Neural progenitor cell (in vitro differentiated cells): ENCODE measurements around the gene CDC42. TPM values are rescaled to one million over a fixed set of nuclear protein-coding genes. Genes with fewer than 3 reads are reported as not detected.

Experiments
- DNase-seq: peaks from one replicate; pipeline ENCODE4 v3.0.0-alpha.2; 2016; ENCODE audit warnings: low spot score
- H2AFZ ChIP-seq: fragments of 200-600 bp; sonication (generic); replicated peaks from 2 replicates; pipeline ENCODE4 v1.6.1; 2016; ENCODE audit warnings: antibody characterized with exemption
- H3F3A ChIP-seq: fragments of 200-600 bp; sonication (generic); 2 replicates; pipeline ENCODE4 v1.6.1; 2016; ENCODE audit warnings: antibody characterized with exemption, low read depth
- H3K27ac ChIP-seq: fragments of 200-600 bp; sonication (generic); 2 replicates; pipeline ENCODE4 v1.5.1; 2016; ENCODE audit warnings: mild to moderate bottlenecking
- H3K27me3 ChIP-seq: fragments of 200-600 bp; sonication (generic); 2 replicates; pipeline ENCODE4 v1.6.1; 2016; ENCODE audit warnings: mild to moderate bottlenecking, moderate library complexity
- H3K36me3 ChIP-seq: fragments of 200-600 bp; sonication (generic); 2 replicates; pipeline ENCODE4 v1.5.1; 2016
- H3K4me1 ChIP-seq: fragments of 200-600 bp; sonication (generic); 2 replicates; pipeline ENCODE4 v1.6.1; 2016; ENCODE audit warnings: mixed run types
- H3K4me2 ChIP-seq: fragments of 200-600 bp; sonication (generic); 2 replicates; pipeline ENCODE4 v1.6.1; 2016
- H3K4me3 ChIP-seq: fragments of 200-600 bp; sonication (generic); 2 replicates; pipeline ENCODE4 v1.5.1; 2016
- H3K79me2 ChIP-seq: fragments of 200-600 bp; sonication (generic); 2 replicates; pipeline ENCODE4 v1.6.1; 2016; ENCODE audit warnings: low read depth
- H3K9ac ChIP-seq: fragments of 200-600 bp; sonication (generic); 2 replicates; pipeline ENCODE4 v1.6.1; 2016
- H3K9me3 ChIP-seq: fragments of 200-600 bp; sonication (generic); 2 replicates; pipeline ENCODE4 v1.5.1; 2016; ENCODE audit warnings: low read depth
- H4K20me1 ChIP-seq: fragments of 200-600 bp; sonication (generic); 2 replicates; pipeline ENCODE4 v1.6.1; 2016; ENCODE audit warnings: low read depth
- H3K27ac Mint-ChIP-seq: 3 replicates; pipeline ENCODE4 v1.8.0; 2021; ENCODE audit warnings: mixed read lengths
- H3K27me3 Mint-ChIP-seq: 2 replicates; pipeline ENCODE4 v1.8.0; 2022; ENCODE audit warnings: low read depth, mild to moderate bottlenecking, inconsistent platforms, moderate library complexity, mixed read lengths; ENCODE audit not compliant: insufficient read depth
- H3K36me3 Mint-ChIP-seq: 3 replicates; pipeline ENCODE4 v1.8.0; 2021; ENCODE audit warnings: mixed read lengths
- H3K4me1 Mint-ChIP-seq: 3 replicates; pipeline ENCODE4 v1.8.0; 2021; ENCODE audit warnings: mixed read lengths
- H3K4me3 Mint-ChIP-seq: 3 replicates; pipeline ENCODE4 v1.8.0; 2021; ENCODE audit warnings: mild to moderate bottlenecking, moderate library complexity, mixed read lengths
- H3K9me3 Mint-ChIP-seq: 3 replicates; pipeline ENCODE4 v1.8.0; 2020; ENCODE audit warnings: mixed read lengths
- CTCF ChIP-seq: fragments of 200-600 bp; sonication (generic); IDR thresholded peaks from 2 replicates; pipeline ENCODE4 v1.5.1; 2017; ENCODE audit warnings: antibody characterized with exemption, mild to moderate bottlenecking
- EZH2 ChIP-seq: fragments of 200-600 bp; sonication (generic); IDR thresholded peaks from 2 replicates; pipeline ENCODE4 v1.6.1; 2017; ENCODE audit warnings: antibody characterized with exemption, mild to moderate bottlenecking, moderate library complexity
- EZH2phosphoT487 ChIP-seq: fragments of 200-600 bp; sonication (generic); IDR thresholded peaks from 2 replicates; pipeline ENCODE4 v1.6.1; 2017; ENCODE audit warnings: antibody characterized with exemption
- total RNA-seq: library from RNA; depleted of rRNA; stranded (reverse); fragments of >200 nt; gene quantifications from 2 replicates; pipeline ENCODE4 v1.2.3, GENCODE V29; 2015; ENCODE audit warnings: low replicate concordance

The CDC42 gene
- total RNA-seq, 1 donor from 2014 or later = 348 TPM

- Histone ChIP-seq H4K20me1 (peaks cover 65% of the 10 kb centered on the region), H3K9me3 (no peaks in the 10 kb centered on the region), H3F3A (peaks cover 4% of the 10 kb centered on the region), H3K27ac (no peak overlapping the region), H3K4me1 (peaks cover 5% of the 10 kb centered on the region), H3K4me3 (no peak overlapping the region), H2AFZ (no peak overlapping the region), H3K9ac (no peak overlapping the region), H3K36me3 (no peaks in the 10 kb centered on the region), H3K79me2 (no peaks in the 10 kb centered on the region), H3K4me2 (no peak overlapping the region), H3K27me3 (peaks cover 43% of the 10 kb centered on the region)
- no peak overlapping the region for H3K4me3 Mint-ChIP-seq
- H3K27me3 Mint-ChIP-seq = peaks cover 8% of the 10 kb centered on the region
- no peaks in the 10 kb centered on the region for H3K9me3 Mint-ChIP-seq
- peaks cover 22% of the 10 kb centered on the region for H3K36me3 Mint-ChIP-seq
- peak; percentile 82 for DNase-seq
- H3K4me1 Mint-ChIP-seq = peaks cover 42% of the 10 kb centered on the region
- TF ChIP-seq EZH2 (no peak), EZH2phosphoT487 (no peak), CTCF (peak; percentile 95)
- no peak overlapping the region for H3K27ac Mint-ChIP-seq
Observed at GRCh38 chr1:22131875-22132486, 79.5 kb downstream of the CDC42 start.

GRCh38 chr1:22132517-22133235 lies 80.2 kb downstream of the CDC42 start:
- Histone ChIP-seq H3K4me2 (no peak overlapping the region), H3F3A (peaks cover 4% of the 10 kb centered on the region), H3K36me3 (no peaks in the 10 kb centered on the region), H2AFZ (no peak overlapping the region), H4K20me1 (peaks cover 70% of the 10 kb centered on the region), H3K27ac (no peak overlapping the region), H3K9me3 (no peaks in the 10 kb centered on the region), H3K4me3 (no peak overlapping the region), H3K27me3 (peaks cover 50% of the 10 kb centered on the region), H3K4me1 (peaks cover 9% of the 10 kb centered on the region), H3K9ac (no peak overlapping the region), H3K79me2 (no peaks in the 10 kb centered on the region)
- Mint-ChIP-seq H3K36me3 (peaks cover 26% of the 10 kb centered on the region), H3K4me1 (peaks cover 49% of the 10 kb centered on the region), H3K4me3 (no peak overlapping the region), H3K27me3 (peaks cover 8% of the 10 kb centered on the region), H3K9me3 (no peaks in the 10 kb centered on the region), H3K27ac (no peak overlapping the region)
- no peak for DNase-seq
- TF ChIP-seq EZH2 (no peak), EZH2phosphoT487 (no peak), CTCF (no peak)

- H3K79me2 ChIP-seq = no peaks in the 10 kb centered on the region
- H3K4me1 ChIP-seq = peaks cover 9% of the 10 kb centered on the region
- no peaks in the 10 kb centered on the region for H3K9me3 Mint-ChIP-seq
- TF ChIP-seq EZH2 (no peak), CTCF (no peak), EZH2phosphoT487 (no peak)
- no peaks in the 10 kb centered on the region for H3K9me3 ChIP-seq
- H3K27ac ChIP-seq = no peak overlapping the region
- no peak overlapping the region for H2AFZ ChIP-seq
- peaks cover 56% of the 10 kb centered on the region for H3K4me1 Mint-ChIP-seq
- H3K27ac Mint-ChIP-seq = no peak overlapping the region
- peaks cover 28% of the 10 kb centered on the region for H3K36me3 Mint-ChIP-seq
- H3K4me2 ChIP-seq = peak overlapping the region; percentile 60
- no peak overlapping the region for H3K9ac ChIP-seq
- H4K20me1 ChIP-seq = peaks cover 76% of the 10 kb centered on the region
- H3F3A ChIP-seq = peaks cover 4% of the 10 kb centered on the region
- H3K36me3 ChIP-seq = no peaks in the 10 kb centered on the region
- H3K4me3 Mint-ChIP-seq = no peak overlapping the region
- peaks cover 9% of the 10 kb centered on the region for H3K27me3 Mint-ChIP-seq
- peaks cover 57% of the 10 kb centered on the region for H3K27me3 ChIP-seq
- H3K4me3 ChIP-seq = no peak overlapping the region
- peak; percentile 42 for DNase-seq
Observed at GRCh38 chr1:22133247-22133930, 80.9 kb downstream of the CDC42 start.
